Fibroblast of villous mesenchyme (primary cell): ENCODE measurements around the gene DLGAP5. TPM values are rescaled to one million over a fixed set of nuclear protein-coding genes. Genes with fewer than 3 reads are reported as not detected.

Source experiments
- DNase-seq: peaks from one replicate; pipeline ENCODE4 v3.0.0-alpha.2; 2010; ENCODE audit warnings: low read depth
- H3K4me3 ChIP-seq: 2 replicates; pipeline ENCODE4 v1.5.1; 2011; ENCODE audit warnings: low read depth, mild to moderate bottlenecking, low read length
- total RNA-seq: library from RNA; depleted of rRNA; stranded (reverse); fragments of >200 nt; gene quantifications from 2 replicates; pipeline ENCODE4 v1.2.3, GENCODE V29; 2012
- TF ChIP-seq, protein P1 (sequence below): IDR thresholded peaks from 2 replicates; pipeline ENCODE4 v1.5.1; 2012; ENCODE audit warnings: low read depth, mild to moderate bottlenecking, low read length; ENCODE audit not compliant: insufficient read depth

The DLGAP5 gene
- total RNA-seq, 1 donor = 35.0 TPM

DNA sequence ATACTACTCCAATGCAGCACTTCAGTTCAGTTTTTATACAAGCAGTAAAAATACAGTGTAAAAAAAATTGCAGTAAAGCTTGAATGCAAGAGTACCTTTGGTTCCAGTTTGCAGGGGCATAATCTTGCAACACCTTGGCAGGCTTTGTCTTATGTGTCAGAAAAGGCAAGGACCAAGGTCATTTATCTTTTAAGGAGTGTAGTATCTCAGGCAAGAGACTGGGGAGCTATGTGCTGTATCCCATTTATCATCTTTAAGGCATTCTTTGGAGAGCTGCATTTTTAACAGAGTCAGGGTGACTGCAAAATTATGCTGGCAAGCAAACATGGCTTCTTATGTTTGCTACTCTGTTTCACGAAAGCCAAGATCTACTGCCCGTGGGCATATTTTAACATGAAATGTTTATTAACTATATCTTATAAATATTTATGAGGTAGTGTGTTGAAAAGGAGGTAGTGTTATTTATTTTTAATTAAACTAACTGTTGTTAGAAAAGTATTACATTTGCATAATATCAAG, 14.8 kb upstream of the DLGAP5 start:
- no peak overlapping the region for H3K4me3 ChIP-seq
- DNase-seq = no peak
- TF ChIP-seq, protein P1, sequence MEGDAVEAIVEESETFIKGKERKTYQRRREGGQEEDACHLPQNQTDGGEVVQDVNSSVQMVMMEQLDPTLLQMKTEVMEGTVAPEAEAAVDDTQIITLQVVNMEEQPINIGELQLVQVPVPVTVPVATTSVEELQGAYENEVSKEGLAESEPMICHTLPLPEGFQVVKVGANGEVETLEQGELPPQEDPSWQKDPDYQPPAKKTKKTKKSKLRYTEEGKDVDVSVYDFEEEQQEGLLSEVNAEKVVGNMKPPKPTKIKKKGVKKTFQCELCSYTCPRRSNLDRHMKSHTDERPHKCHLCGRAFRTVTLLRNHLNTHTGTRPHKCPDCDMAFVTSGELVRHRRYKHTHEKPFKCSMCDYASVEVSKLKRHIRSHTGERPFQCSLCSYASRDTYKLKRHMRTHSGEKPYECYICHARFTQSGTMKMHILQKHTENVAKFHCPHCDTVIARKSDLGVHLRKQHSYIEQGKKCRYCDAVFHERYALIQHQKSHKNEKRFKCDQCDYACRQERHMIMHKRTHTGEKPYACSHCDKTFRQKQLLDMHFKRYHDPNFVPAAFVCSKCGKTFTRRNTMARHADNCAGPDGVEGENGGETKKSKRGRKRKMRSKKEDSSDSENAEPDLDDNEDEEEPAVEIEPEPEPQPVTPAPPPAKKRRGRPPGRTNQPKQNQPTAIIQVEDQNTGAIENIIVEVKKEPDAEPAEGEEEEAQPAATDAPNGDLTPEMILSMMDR = no peak

DNA sequence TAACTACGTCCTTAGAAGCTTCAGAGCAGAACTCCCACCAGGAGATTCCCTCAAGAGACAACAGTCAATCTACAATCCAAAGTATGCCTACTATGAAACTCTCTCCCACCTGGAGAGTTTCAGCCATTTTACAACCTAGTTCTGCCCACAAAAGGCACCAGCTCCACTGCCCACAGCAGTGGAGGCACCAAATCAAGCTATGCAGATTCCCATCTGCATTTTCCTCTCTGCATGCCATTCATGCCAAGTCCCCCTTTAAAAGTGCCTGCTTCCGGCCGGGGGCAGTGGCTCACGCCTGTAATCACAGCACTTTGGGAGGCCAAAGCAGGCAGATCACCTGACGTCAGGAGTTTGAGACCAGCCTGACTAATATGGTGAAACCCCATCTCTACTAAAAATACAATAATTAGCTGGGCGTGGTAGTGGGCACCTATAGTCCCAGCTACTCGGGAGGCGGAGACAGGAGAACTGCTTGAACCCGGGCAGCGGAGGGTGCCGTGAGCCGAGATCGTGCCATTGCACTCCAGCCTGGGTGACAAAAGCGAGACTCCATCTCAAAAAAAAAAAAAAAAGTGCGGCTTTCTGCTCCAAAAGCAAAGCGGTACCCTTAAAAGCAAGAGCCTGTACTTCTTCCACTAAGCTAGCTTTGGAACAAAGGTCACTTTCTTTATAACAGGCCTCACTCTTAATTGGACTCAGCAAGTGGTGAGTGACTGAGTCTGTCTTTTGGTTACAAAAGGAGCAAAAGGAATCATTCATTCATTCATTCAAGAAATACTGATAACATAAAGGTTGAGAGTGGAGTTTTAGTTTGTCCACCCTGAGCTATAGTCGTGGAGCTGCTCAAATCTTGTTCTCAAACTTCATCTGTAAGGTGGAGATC, 10.1 kb upstream of the DLGAP5 start:
- H3K4me3 ChIP-seq = no peak overlapping the region
- TF ChIP-seq, protein P1 = no peak
- DNase-seq = no peak

DNA sequence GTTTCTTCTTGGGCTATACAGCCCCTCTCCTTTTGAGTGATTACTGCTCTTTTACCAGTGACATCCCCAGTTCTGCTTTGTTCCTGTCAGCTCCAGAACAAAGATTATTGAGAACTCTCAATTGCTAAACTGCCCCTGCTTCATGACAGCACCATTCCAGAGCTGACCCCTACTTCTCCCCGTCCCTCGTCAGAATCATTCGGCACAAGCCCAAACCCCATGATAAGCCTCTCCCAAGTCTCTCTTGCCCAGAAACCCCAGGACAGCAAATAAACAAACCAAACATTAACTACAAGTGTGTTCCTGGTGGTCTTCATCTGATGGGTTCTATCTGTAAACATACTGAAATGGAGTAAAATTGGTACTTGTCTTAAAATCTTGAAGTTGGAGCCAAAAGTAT, 9.3 kb upstream of the DLGAP5 start:
- H3K4me3 ChIP-seq = no peak overlapping the region
- DNase-seq = no peak
- TF ChIP-seq, protein P1 = no peak

DNA sequence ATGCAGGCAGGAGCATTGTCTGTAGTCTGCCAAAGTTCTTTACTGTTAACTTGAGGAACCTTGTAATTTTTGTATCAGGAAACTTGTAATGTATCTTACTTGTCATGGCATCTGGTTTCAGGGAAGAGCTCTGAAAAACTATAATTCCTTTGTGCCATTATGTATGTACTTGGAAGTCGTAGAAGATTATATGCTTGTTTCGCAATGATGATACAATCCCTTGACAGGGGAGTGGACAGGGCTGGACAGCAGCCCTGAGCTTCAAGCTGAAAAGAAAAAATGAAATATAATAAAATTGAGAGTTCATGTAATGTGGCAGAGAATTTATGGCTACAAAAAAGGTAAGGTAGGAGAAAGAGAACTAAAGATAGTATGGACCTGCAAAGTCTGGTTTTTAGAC, 7.4 kb upstream of the DLGAP5 start:
- peak; percentile 48 for DNase-seq
- no peak overlapping the region for H3K4me3 ChIP-seq
- TF ChIP-seq, protein P1 = no peak

DNA sequence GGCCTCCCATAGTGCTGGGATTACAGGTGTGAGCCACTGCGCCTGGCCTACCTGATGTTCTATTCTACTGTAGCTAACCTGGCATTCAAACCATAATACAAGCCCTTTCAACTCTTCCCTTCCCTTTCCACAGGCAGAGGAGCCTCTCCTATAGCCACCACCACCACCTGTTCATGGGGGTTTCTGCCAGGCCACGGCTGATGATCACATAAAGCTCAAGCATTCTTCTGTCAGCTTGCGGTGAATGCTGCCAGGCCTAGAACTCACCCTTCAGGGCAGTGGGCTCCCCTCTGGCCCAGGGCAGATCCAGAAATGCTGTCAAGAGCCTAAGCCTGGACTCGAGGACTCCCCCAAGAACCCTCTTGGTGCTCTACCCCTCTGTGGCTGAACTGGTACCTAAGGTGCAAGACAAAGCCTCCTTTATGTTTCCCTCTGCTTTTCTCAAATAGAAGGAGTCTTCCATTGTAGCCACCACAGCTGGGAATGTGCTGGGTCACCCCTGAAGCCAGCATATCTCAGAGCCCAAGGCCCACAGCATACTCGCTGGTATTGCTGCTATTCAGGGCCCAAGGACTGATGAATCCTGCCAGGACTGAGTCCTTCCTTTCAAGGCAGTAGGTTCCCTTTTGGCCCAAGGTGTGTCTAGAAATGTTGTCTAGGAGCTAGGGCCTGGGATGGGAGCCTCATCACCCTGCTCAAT, 3.4 kb upstream of the DLGAP5 start:
- H3K4me3 ChIP-seq = no peak overlapping the region
- no peak for DNase-seq
- TF ChIP-seq, protein P1 = no peak

DNA sequence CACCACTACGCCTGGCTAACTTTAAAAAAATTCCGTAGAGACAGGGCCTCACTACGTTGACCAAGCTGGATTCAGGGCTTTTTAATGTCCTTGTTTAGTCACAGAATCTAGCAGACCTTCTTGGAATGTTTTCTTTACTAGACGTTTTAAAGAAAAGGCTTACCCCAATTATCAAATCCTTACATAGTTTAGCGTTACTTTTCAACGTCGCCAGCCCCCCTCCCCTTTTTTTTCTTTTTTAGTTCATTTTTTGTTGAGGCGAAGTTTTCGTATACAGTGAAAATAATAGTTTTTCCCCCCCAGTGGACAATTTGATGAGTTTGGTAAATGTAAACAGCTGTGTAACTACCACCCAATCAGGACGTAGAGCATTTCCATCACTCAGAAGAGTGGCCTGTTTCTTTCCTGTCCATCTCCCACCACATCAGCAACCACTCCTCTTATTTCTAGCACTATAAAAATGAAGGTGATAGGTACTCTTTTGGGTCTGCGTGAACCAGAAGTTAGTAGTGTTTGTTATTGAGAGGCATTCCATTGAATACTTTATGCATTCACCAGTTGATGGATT, 753 bp upstream of the DLGAP5 start:
- TF ChIP-seq, protein P1 = no peak
- no peak for DNase-seq
- peak overlapping the region; percentile 92 for H3K4me3 ChIP-seq
